OCI-LY3 (cell line): ENCODE data around the gene GRIK4.

Experiments used
- H2AFZ ChIP-seq: fragments of 200-600, 300-600 bp; shearing (Covaris generic); 2 replicates; pipeline ENCODE4 v1.6.0; 2014; ENCODE audit warnings: antibody characterized with exemption, low read depth, low read length
- H3K27ac ChIP-seq: fragments of 200-600, 300-600 bp; sonication (generic); 2 replicates; pipeline ENCODE4 v1.5.1; 2014; ENCODE audit warnings: mild to moderate bottlenecking, low read length, moderate library complexity, mixed read lengths
- H3K27me3 ChIP-seq: fragments of 200-600, 300-600 bp; sonication (generic); 2 replicates; pipeline ENCODE4 v1.6.1; 2014; ENCODE audit warnings: low read depth, low read length, mixed read lengths
- H3K36me3 ChIP-seq: fragments of 200-600, 300-600 bp; sonication (generic); replicated peaks from 2 replicates; pipeline ENCODE3; 2014; ENCODE audit warnings: low read depth, low read length, mixed read lengths
- H3K4me1 ChIP-seq: fragments of 300-600, 200-600 bp; sonication (generic); 2 replicates; pipeline ENCODE4 v1.6.1; 2014; ENCODE audit warnings: low read length, mixed read lengths
- H3K4me2 ChIP-seq: fragments of 200-600, 300-600 bp; sonication (generic); 2 replicates; pipeline ENCODE4 v1.6.1; 2014; ENCODE audit warnings: low read length, mixed read lengths
- H3K4me3 ChIP-seq: fragments of 300-600, 200-600 bp; sonication (generic); 2 replicates; pipeline ENCODE4 v1.5.1; 2014; ENCODE audit warnings: antibody characterized with exemption, mild to moderate bottlenecking, low read length, moderate library complexity
- H3K79me2 ChIP-seq: fragments of 300-600, 200-600 bp; shearing (Covaris generic); 2 replicates; pipeline ENCODE4 v1.6.1; 2014; ENCODE audit warnings: mild to moderate bottlenecking, low read length, mixed read lengths
- H3K9ac ChIP-seq: fragments of 300-600, 200-600 bp; shearing (Covaris generic); 2 replicates; pipeline ENCODE4 v1.6.0; 2014; ENCODE audit warnings: mild to moderate bottlenecking, low read length, moderate library complexity
- H3K9me3 ChIP-seq: fragments of 200-600, 300-600 bp; shearing (Covaris generic); 2 replicates; pipeline ENCODE4 v1.6.1; 2014; ENCODE audit warnings: low read length, mixed read lengths; ENCODE audit not compliant: insufficient read depth
- H4K20me1 ChIP-seq: fragments of 200-600, 300-600 bp; sonication (generic); 2 replicates; pipeline ENCODE4 v1.6.1; 2016; ENCODE audit warnings: low read length, mixed read lengths; ENCODE audit not compliant: insufficient read depth
- CTCF ChIP-seq: fragments of 200-600, 300-600 bp; sonication (generic); IDR thresholded peaks from 2 replicates; pipeline ENCODE4 v1.5.1; 2014; ENCODE audit warnings: antibody characterized with exemption, low read length, low read depth
- EZH2phosphoT487 ChIP-seq: fragments of 200-600 bp; shearing (Covaris generic); IDR thresholded peaks from 2 replicates; pipeline ENCODE4 v1.6.1; 2018; ENCODE audit warnings: antibody characterized with exemption, mixed run types, low read depth

GRIK4 gene

DNA sequence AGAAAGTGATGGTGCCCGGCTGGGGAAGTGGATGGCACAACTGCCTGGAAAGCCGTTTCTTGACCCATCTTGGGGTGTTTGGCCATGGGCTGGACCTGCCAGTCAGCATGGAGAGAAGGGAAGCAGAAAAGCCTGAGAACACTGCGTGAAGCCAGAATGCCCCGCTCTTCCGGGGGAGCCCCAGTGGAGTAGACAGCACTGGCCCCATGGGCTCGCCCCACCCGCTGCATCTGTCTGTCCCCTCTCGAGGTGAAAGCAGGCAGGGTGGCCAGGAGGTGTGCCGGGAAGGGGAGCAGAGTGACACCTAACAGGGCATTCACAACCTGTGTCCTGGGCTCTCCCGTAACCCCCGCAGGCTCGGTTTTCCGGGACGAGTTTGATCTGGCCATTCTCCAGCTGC is 455.3 kb downstream of the GRIK4 start:
- Histone ChIP-seq H3K4me2 (no peak overlapping the region), H4K20me1 (no peaks in the 10 kb centered on the region), H3K27ac (no peak overlapping the region), H3K79me2 (no peaks in the 10 kb centered on the region), H2AFZ (no peak overlapping the region), H3K36me3 (no peaks in the 10 kb centered on the region), H3K9ac (no peak overlapping the region), H3K4me1 (no peaks in the 10 kb centered on the region), H3K27me3 (peaks cover 36% of the 10 kb centered on the region), H3K9me3 (no peaks in the 10 kb centered on the region), H3K4me3 (no peak overlapping the region)
- TF ChIP-seq EZH2phosphoT487 (no peak), CTCF (no peak)

GRCh38 chr11:120969993-120970392 is 458.4 kb downstream of the GRIK4 start:
- no peaks in the 10 kb centered on the region for H4K20me1 ChIP-seq
- no peaks in the 10 kb centered on the region for H3K36me3 ChIP-seq
- H3K79me2 ChIP-seq = no peaks in the 10 kb centered on the region
- no peak overlapping the region for H3K9ac ChIP-seq
- no peak overlapping the region for H3K27ac ChIP-seq
- H2AFZ ChIP-seq = no peak overlapping the region
- no peak overlapping the region for H3K4me3 ChIP-seq
- H3K27me3 ChIP-seq = peaks cover 47% of the 10 kb centered on the region
- no peak overlapping the region for H3K4me2 ChIP-seq
- no peak for TF ChIP-seq CTCF
- no peaks in the 10 kb centered on the region for H3K4me1 ChIP-seq
- H3K9me3 ChIP-seq = no peaks in the 10 kb centered on the region

- Histone ChIP-seq H3K4me3 (no peak overlapping the region), H3K9ac (no peak overlapping the region), H3K36me3 (no peaks in the 10 kb centered on the region), H3K27me3 (peaks cover 54% of the 10 kb centered on the region), H4K20me1 (no peaks in the 10 kb centered on the region), H3K79me2 (no peaks in the 10 kb centered on the region), H3K4me2 (no peak overlapping the region), H2AFZ (no peak overlapping the region), H3K9me3 (no peaks in the 10 kb centered on the region), H3K27ac (no peak overlapping the region), H3K4me1 (no peaks in the 10 kb centered on the region)
- no peak for TF ChIP-seq EZH2phosphoT487
- TF ChIP-seq CTCF = no peak
Measured at GRCh38 chr11:120971825-120972224, 460.3 kb downstream of the GRIK4 start.

- Histone ChIP-seq H3K9me3 (no peaks in the 10 kb centered on the region), H3K4me1 (no peaks in the 10 kb centered on the region), H2AFZ (no peak overlapping the region), H3K27me3 (peaks cover 54% of the 10 kb centered on the region), H3K79me2 (no peaks in the 10 kb centered on the region), H3K4me3 (no peak overlapping the region), H3K4me2 (no peak overlapping the region), H3K9ac (no peak overlapping the region), H3K27ac (no peak overlapping the region), H4K20me1 (no peaks in the 10 kb centered on the region), H3K36me3 (no peaks in the 10 kb centered on the region)
- no peak for TF ChIP-seq CTCF
- TF ChIP-seq EZH2phosphoT487 = no peak
Measured at GRCh38 chr11:120972621-120973020, 461.1 kb downstream of the GRIK4 start.
